Measurements from ENCODE around the gene CAMKV. TPM values are rescaled to one million over a fixed set of nuclear protein-coding genes. Genes with fewer than 3 reads are reported as not detected.
A peak's percentile ranks its signal among the peaks of the same experiment; 100 is the strongest.

The CAMKV gene
- total and polyA plus RNA-seq, 4 donors, result not detected

GRCh38 chr3:49844464-49845183 is 25.1 kb downstream of the CAMKV start:
- H3K4me1 ChIP-seq (ENCODE audit: control insufficient read depth in 1 of 2, insufficient read depth in 2 of 2, low read length in 2 of 2), result no peaks in the 10 kb centered on the region
- WGBS, 2 donors, result 85 to 92% methylated on average over 5 of the region's 5 CpGs
- H3K27ac ChIP-seq (ENCODE audit: low read depth in 1 of 2, low read length in 2 of 2), result no peak overlapping the region
- no peaks in the 10 kb centered on the region for H3K36me3 ChIP-seq (ENCODE audit: control insufficient read depth in 1 of 2, insufficient read depth in 2 of 2, low read length in 1 of 2)
- DNase-seq (no peak), ATAC-seq (ENCODE audit: low FRiP score) (no peak)
- H3K27me3 ChIP-seq (ENCODE audit: control insufficient read depth in 1 of 2, insufficient read depth in 2 of 2, low read length in 1 of 2), result no peaks in the 10 kb centered on the region
- intact Hi-C loops (cut with DNase I), result no loop called here
- no peaks in the 10 kb centered on the region for H3K9me3 ChIP-seq (ENCODE audit: control insufficient read depth, low read length)
- no peak overlapping the region for H3K4me3 ChIP-seq (ENCODE audit: low read length in 2 of 2)

- Histone ChIP-seq H3K4me1 (ENCODE audit: control insufficient read depth in 1 of 2, insufficient read depth in 2 of 2, low read length in 2 of 2) (no peaks in the 10 kb centered on the region), H3K27me3 (ENCODE audit: control insufficient read depth in 1 of 2, insufficient read depth in 2 of 2, low read length in 1 of 2) (no peaks in the 10 kb centered on the region), H3K9me3 (ENCODE audit: control insufficient read depth, low read length) (no peaks in the 10 kb centered on the region), H3K27ac (ENCODE audit: low read depth in 1 of 2, low read length in 2 of 2) (no peak overlapping the region), H3K4me3 (ENCODE audit: low read length in 2 of 2) (no peak overlapping the region), H3K36me3 (ENCODE audit: control insufficient read depth in 1 of 2, insufficient read depth in 2 of 2, low read length in 1 of 2) (no peaks in the 10 kb centered on the region)
- DNase-seq, result no peak
- no peak for ATAC-seq (ENCODE audit: low FRiP score)
- WGBS, 2 donors, result 91 to 92% methylated on average over 3 of the region's 3 CpGs
- intact Hi-C loops (cut with DNase I), result no loop called here
Measured at GRCh38 chr3:49842843-49843517, 26.7 kb downstream of the CAMKV start.

GRCh38 chr3:49841806-49842205 is 27.9 kb downstream of the CAMKV start:
- intact Hi-C loops (cut with DNase I), result no loop called here
- DNase-seq (no peak), ATAC-seq (ENCODE audit: low FRiP score) (no peak)
- Histone ChIP-seq H3K4me3 (ENCODE audit: low read length in 2 of 2) (no peak overlapping the region), H3K27ac (ENCODE audit: low read depth in 1 of 2, low read length in 2 of 2) (no peak overlapping the region), H3K27me3 (ENCODE audit: control insufficient read depth in 1 of 2, insufficient read depth in 2 of 2, low read length in 1 of 2) (no peaks in the 10 kb centered on the region), H3K36me3 (ENCODE audit: control insufficient read depth in 1 of 2, insufficient read depth in 2 of 2, low read length in 1 of 2) (no peaks in the 10 kb centered on the region), H3K4me1 (ENCODE audit: control insufficient read depth in 1 of 2, insufficient read depth in 2 of 2, low read length in 2 of 2) (no peaks in the 10 kb centered on the region), H3K9me3 (ENCODE audit: control insufficient read depth, low read length) (no peaks in the 10 kb centered on the region)
- 89 to 92% methylated on average over 7 of the region's 7 CpGs for WGBS, 2 donors

GRCh38 chr3:49841126-49841696 is 28.5 kb downstream of the CAMKV start:
- no peaks in the 10 kb centered on the region for H3K36me3 ChIP-seq (ENCODE audit: control insufficient read depth in 1 of 2, insufficient read depth in 2 of 2, low read length in 1 of 2)
- H3K27ac ChIP-seq (ENCODE audit: low read depth in 1 of 2, low read length in 2 of 2), result no peak overlapping the region
- no peaks in the 10 kb centered on the region for H3K27me3 ChIP-seq (ENCODE audit: control insufficient read depth in 1 of 2, insufficient read depth in 2 of 2, low read length in 1 of 2)
- intact Hi-C loops (cut with DNase I), result no loop called here
- no peaks in the 10 kb centered on the region for H3K9me3 ChIP-seq (ENCODE audit: control insufficient read depth, low read length)
- no peak overlapping the region for H3K4me3 ChIP-seq (ENCODE audit: low read length in 2 of 2)
- DNase-seq (no peak), ATAC-seq (ENCODE audit: low FRiP score) (no peak)
- no peaks in the 10 kb centered on the region for H3K4me1 ChIP-seq (ENCODE audit: control insufficient read depth in 1 of 2, insufficient read depth in 2 of 2, low read length in 2 of 2)

GRCh38 chr3:49840388-49840787 is 29.3 kb downstream of the CAMKV start:
- no peak overlapping the region for H3K27ac ChIP-seq (ENCODE audit: low read depth in 1 of 2, low read length in 2 of 2)
- intact Hi-C loops (cut with DNase I), result no loop called here
- DNase-seq (no peak), ATAC-seq (ENCODE audit: low FRiP score) (no peak)
- no peaks in the 10 kb centered on the region for H3K9me3 ChIP-seq (ENCODE audit: control insufficient read depth, low read length)
- no peaks in the 10 kb centered on the region for H3K4me1 ChIP-seq (ENCODE audit: control insufficient read depth in 1 of 2, insufficient read depth in 2 of 2, low read length in 2 of 2)
- no peaks in the 10 kb centered on the region for H3K27me3 ChIP-seq (ENCODE audit: control insufficient read depth in 1 of 2, insufficient read depth in 2 of 2, low read length in 1 of 2)
- no peak overlapping the region for H3K4me3 ChIP-seq (ENCODE audit: low read length in 2 of 2)
- 50 to 79% methylated on average over 2 of the region's 2 CpGs for WGBS, 2 donors
- H3K36me3 ChIP-seq (ENCODE audit: control insufficient read depth in 1 of 2, insufficient read depth in 2 of 2, low read length in 1 of 2), result no peaks in the 10 kb centered on the region

- no peaks in the 10 kb centered on the region for H3K36me3 ChIP-seq (ENCODE audit: control insufficient read depth in 1 of 2, insufficient read depth in 2 of 2, low read length in 1 of 2)
- H3K4me3 ChIP-seq (ENCODE audit: low read length in 2 of 2), result no peak overlapping the region
- no peaks in the 10 kb centered on the region for H3K27me3 ChIP-seq (ENCODE audit: control insufficient read depth in 1 of 2, insufficient read depth in 2 of 2, low read length in 1 of 2)
- peak; percentile 86 for ATAC-seq (ENCODE audit: low FRiP score)
- peak overlapping the region in 1 of 2 donors; percentile 3 for H3K27ac ChIP-seq (ENCODE audit: low read depth in 1 of 2, low read length in 2 of 2)
- peak; percentile 87 to 93 for DNase-seq
- H3K9me3 ChIP-seq (ENCODE audit: control insufficient read depth, low read length), result no peaks in the 10 kb centered on the region
- WGBS, 2 donors, result 45 to 49% methylated on average over 6 of the region's 6 CpGs
- no peaks in the 10 kb centered on the region for H3K4me1 ChIP-seq (ENCODE audit: control insufficient read depth in 1 of 2, insufficient read depth in 2 of 2, low read length in 2 of 2)
- intact Hi-C loops (cut with DNase I), result loop anchor here (1.0 to 10.0 kb wide), 5 partner anchors 36 to 137 kb away; partner anchors contain the start of gene INKA1 (in 1 of the 2)
Measured at GRCh38 chr3:49839193-49839809, 30.4 kb downstream of the CAMKV start.

- WGBS, 2 donors, result 76 to 88% methylated on average over 3 of the region's 3 CpGs
- no peak for DNase-seq
- Histone ChIP-seq H3K9me3 (ENCODE audit: control insufficient read depth, low read length) (no peaks in the 10 kb centered on the region), H3K4me3 (ENCODE audit: low read length in 2 of 2) (no peak overlapping the region), H3K36me3 (ENCODE audit: control insufficient read depth in 1 of 2, insufficient read depth in 2 of 2, low read length in 1 of 2) (no peaks in the 10 kb centered on the region), H3K27ac (ENCODE audit: low read depth in 1 of 2, low read length in 2 of 2) (no peak overlapping the region), H3K27me3 (ENCODE audit: control insufficient read depth in 1 of 2, insufficient read depth in 2 of 2, low read length in 1 of 2) (no peaks in the 10 kb centered on the region), H3K4me1 (ENCODE audit: control insufficient read depth in 1 of 2, insufficient read depth in 2 of 2, low read length in 2 of 2) (no peaks in the 10 kb centered on the region)
- ATAC-seq (ENCODE audit: low FRiP score), result no peak
- intact Hi-C loops (cut with DNase I), result loop anchor here in 1 of 2 donors (10.0 kb wide), 1 partner anchor 127 kb away; no protein-coding TSS in a partner anchor
Measured at GRCh38 chr3:49831341-49831740, 38.4 kb downstream of the CAMKV start.

GRCh38 chr3:49826016-49826415 is 43.7 kb downstream of the CAMKV start:
- DNase-seq, result no peak
- WGBS, 2 donors, result 75 to 88% methylated on average over 6 of the region's 6 CpGs
- H3K4me3 ChIP-seq (ENCODE audit: low read length in 2 of 2), result no peak overlapping the region
- H3K27me3 ChIP-seq (ENCODE audit: control insufficient read depth in 1 of 2, insufficient read depth in 2 of 2, low read length in 1 of 2), result no peaks in the 10 kb centered on the region
- no peak for ATAC-seq (ENCODE audit: low FRiP score)
- no peaks in the 10 kb centered on the region for H3K9me3 ChIP-seq (ENCODE audit: control insufficient read depth, low read length)
- intact Hi-C loops (cut with DNase I), result no loop called here
- H3K4me1 ChIP-seq (ENCODE audit: control insufficient read depth in 1 of 2, insufficient read depth in 2 of 2, low read length in 2 of 2), result no peaks in the 10 kb centered on the region
- no peaks in the 10 kb centered on the region for H3K36me3 ChIP-seq (ENCODE audit: control insufficient read depth in 1 of 2, insufficient read depth in 2 of 2, low read length in 1 of 2)
- H3K27ac ChIP-seq (ENCODE audit: low read depth in 1 of 2, low read length in 2 of 2), result no peak overlapping the region
